Activated naive CD4-positive, alpha-beta T cell treated with anti-CD3 and anti-CD28 coated beads, Interleukin-2, amount 10 ng/mL, durations not matched to agents 7 days and 5 days (primary cell): ENCODE measurements around the gene DHRSX.
"Not testable (repeated sequence)": the region's sequence is repeated elsewhere in the genome, so short reads cannot be mapped to it uniquely, and the experiment has no call there.

Experiments
- CTCF ChIA-PET: fragments of 350-600 bp; sonication (Branson Sonifier 250); formaldehyde crosslinking; loops from one replicate; lab custom pipeline; 2021; ENCODE audit warnings: antibody characterized with exemption; lab: Charles Lee
- DNase-seq: peaks from one replicate; pipeline ENCODE4 v3.0.0-alpha.2; 2020
- H3K27ac Mint-ChIP-seq: one replicate; pipeline ENCODE4 v1.8.0; 2021; ENCODE audit warnings: mild to moderate bottlenecking, moderate library complexity, mixed read lengths
- H3K27me3 Mint-ChIP-seq: one replicate; pipeline ENCODE4 v1.8.0; 2021; ENCODE audit warnings: mild to moderate bottlenecking, mixed read lengths
- H3K36me3 Mint-ChIP-seq: one replicate; pipeline ENCODE4 v1.8.0; 2021; ENCODE audit warnings: mixed read lengths
- H3K4me1 Mint-ChIP-seq: one replicate; pipeline ENCODE4 v1.8.0; 2021; ENCODE audit warnings: mixed read lengths
- H3K4me3 Mint-ChIP-seq: one replicate; pipeline ENCODE4 v1.8.0; 2021; ENCODE audit warnings: mild to moderate bottlenecking, moderate library complexity, mixed read lengths
- H3K9me3 Mint-ChIP-seq: one replicate; pipeline ENCODE4 v1.8.0; 2021; ENCODE audit warnings: mixed read lengths

The DHRSX gene

GRCh38 chrX:2466876-2467656 is 33.7 kb downstream of the DHRSX start:
- H3K27ac Mint-ChIP-seq, result no peak overlapping the region
- no peak for DNase-seq
- no peaks in the 10 kb centered on the region for H3K36me3 Mint-ChIP-seq
- H3K4me1 Mint-ChIP-seq, result no peaks in the 10 kb centered on the region
- H3K27me3 Mint-ChIP-seq, result no peaks in the 10 kb centered on the region
- peaks cover 6% of the 10 kb centered on the region for H3K9me3 Mint-ChIP-seq
- CTCF ChIA-PET, result no interaction called here
- H3K4me3 Mint-ChIP-seq, result no peak overlapping the region

- H3K27me3 Mint-ChIP-seq, result no peaks in the 10 kb centered on the region
Measured at GRCh38 chrX:2464677-2465166, 36.1 kb downstream of the DHRSX start.

GRCh38 chrX:2463973-2464676 is 36.7 kb downstream of the DHRSX start:
- Mint-ChIP-seq H3K36me3 (no peaks in the 10 kb centered on the region), H3K4me1 (no peaks in the 10 kb centered on the region), H3K27me3 (no peaks in the 10 kb centered on the region), H3K9me3 (no peaks in the 10 kb centered on the region), H3K27ac (no peak overlapping the region), H3K4me3 (no peak overlapping the region)
- no peak for DNase-seq
- CTCF ChIA-PET, result no interaction called here

More at GRCh38 chrX:2464677-2465166, 36.1 kb downstream of the DHRSX start:
- Mint-ChIP-seq H3K4me3 (no peak overlapping the region), H3K36me3 (no peaks in the 10 kb centered on the region), H3K27ac (no peak overlapping the region), H3K4me1 (no peaks in the 10 kb centered on the region), H3K9me3 (peaks cover 3% of the 10 kb centered on the region)
- CTCF ChIA-PET, result no interaction called here
- DNase-seq, result no peak

- H3K36me3 Mint-ChIP-seq, H3K4me1 Mint-ChIP-seq, CTCF ChIA-PET, H3K27ac Mint-ChIP-seq, H3K9me3 Mint-ChIP-seq, DNase-seq, H3K27me3 Mint-ChIP-seq, H3K4me3 Mint-ChIP-seq: not testable (repeated sequence)
Measured at GRCh38 chrX:2463481-2463880, 37.3 kb downstream of the DHRSX start.

GRCh38 chrX:2462780-2463179 is 38.0 kb downstream of the DHRSX start:
- CTCF ChIA-PET, result no interaction called here
- H3K9me3 Mint-ChIP-seq, result peaks cover 5% of the 10 kb centered on the region
- no peaks in the 10 kb centered on the region for H3K36me3 Mint-ChIP-seq
- no peak for DNase-seq
- H3K27me3 Mint-ChIP-seq, result no peaks in the 10 kb centered on the region
- H3K27ac Mint-ChIP-seq, result no peak overlapping the region
- no peak overlapping the region for H3K4me3 Mint-ChIP-seq
- H3K4me1 Mint-ChIP-seq, result no peaks in the 10 kb centered on the region

GRCh38 chrX:2462074-2462473 is 38.7 kb downstream of the DHRSX start:
- H3K36me3 Mint-ChIP-seq, result no peaks in the 10 kb centered on the region
- no peak overlapping the region for H3K27ac Mint-ChIP-seq
- CTCF ChIA-PET, result no interaction called here
- no peak overlapping the region for H3K4me3 Mint-ChIP-seq
- no peaks in the 10 kb centered on the region for H3K27me3 Mint-ChIP-seq
- peaks cover 5% of the 10 kb centered on the region for H3K9me3 Mint-ChIP-seq
- H3K4me1 Mint-ChIP-seq, result no peaks in the 10 kb centered on the region
- no peak for DNase-seq

- no peak overlapping the region for H3K27ac Mint-ChIP-seq
- DNase-seq, result no peak
- no peaks in the 10 kb centered on the region for H3K36me3 Mint-ChIP-seq
- H3K4me3 Mint-ChIP-seq, result no peak overlapping the region
- no peaks in the 10 kb centered on the region for H3K4me1 Mint-ChIP-seq
- H3K27me3 Mint-ChIP-seq, result no peaks in the 10 kb centered on the region
- peaks cover 5% of the 10 kb centered on the region for H3K9me3 Mint-ChIP-seq
- CTCF ChIA-PET, result no interaction called here
Measured at GRCh38 chrX:2461711-2462016, 39.1 kb downstream of the DHRSX start.

GRCh38 chrX:2460821-2461710 is 39.7 kb downstream of the DHRSX start:
- H3K4me1 Mint-ChIP-seq, CTCF ChIA-PET, H3K27me3 Mint-ChIP-seq, H3K27ac Mint-ChIP-seq, H3K4me3 Mint-ChIP-seq, H3K36me3 Mint-ChIP-seq, DNase-seq, H3K9me3 Mint-ChIP-seq: not testable (repeated sequence)

GRCh38 chrX:2460048-2460447 is 40.7 kb downstream of the DHRSX start:
- DNase-seq, H3K4me1 Mint-ChIP-seq, H3K27me3 Mint-ChIP-seq, H3K4me3 Mint-ChIP-seq, H3K9me3 Mint-ChIP-seq, H3K36me3 Mint-ChIP-seq, CTCF ChIA-PET, H3K27ac Mint-ChIP-seq: not testable (repeated sequence)

GRCh38 chrX:2458309-2458708 is 42.5 kb downstream of the DHRSX start:
- CTCF ChIA-PET, result no interaction called here
- no peaks in the 10 kb centered on the region for H3K4me1 Mint-ChIP-seq
- no peaks in the 10 kb centered on the region for H3K36me3 Mint-ChIP-seq
- DNase-seq, result no peak
- peaks cover 5% of the 10 kb centered on the region for H3K9me3 Mint-ChIP-seq
- H3K4me3 Mint-ChIP-seq, result no peak overlapping the region
- H3K27me3 Mint-ChIP-seq, result no peaks in the 10 kb centered on the region
- H3K27ac Mint-ChIP-seq, result no peak overlapping the region

GRCh38 chrX:2457289-2458133 is 43.3 kb downstream of the DHRSX start:
- no peak for DNase-seq
- peaks cover 4% of the 10 kb centered on the region for H3K36me3 Mint-ChIP-seq
- H3K27ac Mint-ChIP-seq, result no peak overlapping the region
- H3K4me1 Mint-ChIP-seq, result no peaks in the 10 kb centered on the region
- no peak overlapping the region for H3K4me3 Mint-ChIP-seq
- H3K27me3 Mint-ChIP-seq, result no peaks in the 10 kb centered on the region
- CTCF ChIA-PET, result no interaction called here
- H3K9me3 Mint-ChIP-seq, result peaks cover 5% of the 10 kb centered on the region

- H3K4me1 Mint-ChIP-seq, DNase-seq, CTCF ChIA-PET, H3K36me3 Mint-ChIP-seq, H3K27me3 Mint-ChIP-seq, H3K27ac Mint-ChIP-seq, H3K4me3 Mint-ChIP-seq, H3K9me3 Mint-ChIP-seq: not testable (repeated sequence)
Measured at GRCh38 chrX:2456091-2456490, 44.7 kb downstream of the DHRSX start.

- H3K4me1 Mint-ChIP-seq, H3K9me3 Mint-ChIP-seq, DNase-seq, H3K36me3 Mint-ChIP-seq, H3K27me3 Mint-ChIP-seq, CTCF ChIA-PET, H3K4me3 Mint-ChIP-seq, H3K27ac Mint-ChIP-seq: not testable (repeated sequence)
Measured at GRCh38 chrX:2454620-2455019, 46.2 kb downstream of the DHRSX start.

- Mint-ChIP-seq H3K27ac (no peak overlapping the region), H3K36me3 (peaks cover 5% of the 10 kb centered on the region)
- CTCF ChIA-PET, result no interaction called here
Measured at GRCh38 chrX:2452799-2453198, 48.0 kb downstream of the DHRSX start.

More at GRCh38 chrX:2452799-2453198, 48.0 kb downstream of the DHRSX start:
- Mint-ChIP-seq H3K4me1 (no peaks in the 10 kb centered on the region), H3K4me3 (no peak overlapping the region), H3K9me3 (no peaks in the 10 kb centered on the region), H3K27me3 (no peaks in the 10 kb centered on the region)
- no peak for DNase-seq
